Memory B cell (primary cell): ENCODE measurements around the gene CCDC187.

ENCODE experiments used
- ATAC-seq: fragments of 150-1000 bp; cut with Tn5 transposase; 2 replicates; pipeline ENCODE4 v1.10.0; 2021; ENCODE audit warnings: low read depth, mild to moderate bottlenecking, moderate library complexity
- DNase-seq, 2 donors: peaks; one replicate each; pipeline ENCODE4 v3.0.0; 2022; ENCODE audit warnings: low spot score in 2 of 2
- H3K27ac Mint-ChIP-seq: one replicate; pipeline ENCODE4 v1.8.0; 2022; ENCODE audit warnings: mild to moderate bottlenecking, moderate library complexity, mixed read lengths
- H3K27me3 Mint-ChIP-seq: one replicate; pipeline ENCODE4 v1.8.0; 2022; ENCODE audit warnings: mixed read lengths
- H3K36me3 Mint-ChIP-seq: one replicate; pipeline ENCODE4 v1.8.0; 2022; ENCODE audit warnings: mild to moderate bottlenecking, mixed read lengths
- H3K4me1 Mint-ChIP-seq: one replicate; pipeline ENCODE4 v1.8.0; 2022; ENCODE audit warnings: mixed read lengths
- H3K4me3 Mint-ChIP-seq: one replicate; pipeline ENCODE4 v1.8.0; 2022; ENCODE audit warnings: mild to moderate bottlenecking, moderate library complexity, mixed read lengths
- H3K9me3 Mint-ChIP-seq: one replicate; pipeline ENCODE4 v1.8.0; 2022; ENCODE audit warnings: mixed read lengths

Gene CCDC187

GRCh38 chr9:136343121-136343883 is 39.4 kb upstream of the CCDC187 start:
- H3K36me3 Mint-ChIP-seq: no peaks in the 10 kb centered on the region
- DNase-seq: no peak
- H3K9me3 Mint-ChIP-seq: no peaks in the 10 kb centered on the region
- H3K4me3 Mint-ChIP-seq: peak overlapping the region; percentile 11
- H3K4me1 Mint-ChIP-seq: no peaks in the 10 kb centered on the region
- no peak for ATAC-seq
- peaks cover 6% of the 10 kb centered on the region for H3K27me3 Mint-ChIP-seq
- peak overlapping the region; percentile 53 for H3K27ac Mint-ChIP-seq

GRCh38 chr9:136342181-136343120 is 38.6 kb upstream of the CCDC187 start:
- no peaks in the 10 kb centered on the region for H3K4me1 Mint-ChIP-seq
- H3K4me3 Mint-ChIP-seq: peak overlapping the region; percentile 8
- peak; percentile 70 to 83 for DNase-seq
- no peaks in the 10 kb centered on the region for H3K36me3 Mint-ChIP-seq
- H3K27me3 Mint-ChIP-seq: peaks cover 6% of the 10 kb centered on the region
- peak; percentile 77 for ATAC-seq
- no peak overlapping the region for H3K27ac Mint-ChIP-seq
- H3K9me3 Mint-ChIP-seq: no peaks in the 10 kb centered on the region

- no peak for ATAC-seq
- Mint-ChIP-seq H3K27me3 (peaks cover 6% of the 10 kb centered on the region), H3K4me1 (no peaks in the 10 kb centered on the region), H3K9me3 (no peaks in the 10 kb centered on the region), H3K4me3 (peak overlapping the region; percentile 43), H3K36me3 (no peaks in the 10 kb centered on the region), H3K27ac (no peak overlapping the region)
- no peak for DNase-seq
These were observed 37.9 kb upstream of the CCDC187 start for GRCh38 chr9:136341769-136342168.

GRCh38 chr9:136341042-136341655 is 37.3 kb upstream of the CCDC187 start:
- ATAC-seq (no peak), DNase-seq (no peak)
- peaks cover 6% of the 10 kb centered on the region for H3K27me3 Mint-ChIP-seq
- no peak overlapping the region for H3K27ac Mint-ChIP-seq
- no peaks in the 10 kb centered on the region for H3K36me3 Mint-ChIP-seq
- no peak overlapping the region for H3K4me3 Mint-ChIP-seq
- H3K4me1 Mint-ChIP-seq: no peaks in the 10 kb centered on the region
- H3K9me3 Mint-ChIP-seq: no peaks in the 10 kb centered on the region

- H3K9me3 Mint-ChIP-seq: no peaks in the 10 kb centered on the region
These were observed 36.6 kb upstream of the CCDC187 start for GRCh38 chr9:136340356-136341041.

GRCh38 chr9:136339958-136340310 is 36.0 kb upstream of the CCDC187 start:
- Mint-ChIP-seq H3K4me3 (no peak overlapping the region), H3K9me3 (no peaks in the 10 kb centered on the region), H3K4me1 (no peaks in the 10 kb centered on the region), H3K27me3 (peaks cover 6% of the 10 kb centered on the region), H3K36me3 (no peaks in the 10 kb centered on the region), H3K27ac (no peak overlapping the region)
- ATAC-seq (no peak), DNase-seq (no peak)

More at GRCh38 chr9:136340356-136341041, 36.6 kb upstream of the CCDC187 start:
- peaks cover 8% of the 10 kb centered on the region for H3K27me3 Mint-ChIP-seq
- H3K36me3 Mint-ChIP-seq: no peaks in the 10 kb centered on the region
- H3K4me3 Mint-ChIP-seq: no peak overlapping the region
- ATAC-seq: no peak
- no peaks in the 10 kb centered on the region for H3K4me1 Mint-ChIP-seq
- DNase-seq: no peak
- H3K27ac Mint-ChIP-seq: no peak overlapping the region

- Mint-ChIP-seq H3K9me3 (no peaks in the 10 kb centered on the region), H3K4me1 (no peaks in the 10 kb centered on the region), H3K27me3 (peaks cover 6% of the 10 kb centered on the region), H3K27ac (no peak overlapping the region), H3K36me3 (no peaks in the 10 kb centered on the region), H3K4me3 (no peak overlapping the region)
- peak; percentile 56 to 62 for DNase-seq
- ATAC-seq: peak; percentile 75
These were observed 35.5 kb upstream of the CCDC187 start for GRCh38 chr9:136339173-136339957.

GRCh38 chr9:136338511-136338910 is 34.6 kb upstream of the CCDC187 start:
- Mint-ChIP-seq H3K4me3 (no peak overlapping the region), H3K9me3 (no peaks in the 10 kb centered on the region), H3K27me3 (peaks cover 4% of the 10 kb centered on the region), H3K36me3 (no peaks in the 10 kb centered on the region), H3K27ac (no peak overlapping the region), H3K4me1 (no peaks in the 10 kb centered on the region)
- no peak for ATAC-seq
- DNase-seq: no peak

GRCh38 chr9:136337416-136338395 is 33.8 kb upstream of the CCDC187 start:
- H3K36me3 Mint-ChIP-seq: no peaks in the 10 kb centered on the region
- DNase-seq: no peak
- H3K27me3 Mint-ChIP-seq: peaks cover 4% of the 10 kb centered on the region
- no peak for ATAC-seq
- H3K4me1 Mint-ChIP-seq: no peaks in the 10 kb centered on the region
- no peak overlapping the region for H3K4me3 Mint-ChIP-seq
- no peaks in the 10 kb centered on the region for H3K9me3 Mint-ChIP-seq
- H3K27ac Mint-ChIP-seq: no peak overlapping the region

- H3K4me1 Mint-ChIP-seq: no peaks in the 10 kb centered on the region
- peaks cover 4% of the 10 kb centered on the region for H3K27me3 Mint-ChIP-seq
- ATAC-seq: no peak
- no peak overlapping the region for H3K4me3 Mint-ChIP-seq
- H3K27ac Mint-ChIP-seq: no peak overlapping the region
- no peaks in the 10 kb centered on the region for H3K36me3 Mint-ChIP-seq
- H3K9me3 Mint-ChIP-seq: no peaks in the 10 kb centered on the region
- no peak for DNase-seq
These were observed 33.0 kb upstream of the CCDC187 start for GRCh38 chr9:136336881-136337280.

GRCh38 chr9:136336156-136336870 is 32.4 kb upstream of the CCDC187 start:
- DNase-seq (no peak), ATAC-seq (no peak)
- Mint-ChIP-seq H3K4me1 (no peaks in the 10 kb centered on the region), H3K4me3 (no peak overlapping the region), H3K27ac (no peak overlapping the region), H3K9me3 (no peaks in the 10 kb centered on the region), H3K27me3 (peaks cover 4% of the 10 kb centered on the region), H3K36me3 (no peaks in the 10 kb centered on the region)
